HG03432 (cell line): ENCODE measurements around the gene SEC14L3.
"Not testable (repeated sequence)": the region's sequence is repeated elsewhere in the genome, so short reads cannot be mapped to it uniquely, and the experiment has no call there.

Experiments used
- ATAC-seq: cut with Tn5 transposase; IDR thresholded peaks from one replicate; pipeline ENCODE4 v1.9.1; 2021; ENCODE audit warnings: mild to moderate bottlenecking, moderate library complexity; ENCODE audit not compliant: unreplicated experiment

The SEC14L3 gene

DNA sequence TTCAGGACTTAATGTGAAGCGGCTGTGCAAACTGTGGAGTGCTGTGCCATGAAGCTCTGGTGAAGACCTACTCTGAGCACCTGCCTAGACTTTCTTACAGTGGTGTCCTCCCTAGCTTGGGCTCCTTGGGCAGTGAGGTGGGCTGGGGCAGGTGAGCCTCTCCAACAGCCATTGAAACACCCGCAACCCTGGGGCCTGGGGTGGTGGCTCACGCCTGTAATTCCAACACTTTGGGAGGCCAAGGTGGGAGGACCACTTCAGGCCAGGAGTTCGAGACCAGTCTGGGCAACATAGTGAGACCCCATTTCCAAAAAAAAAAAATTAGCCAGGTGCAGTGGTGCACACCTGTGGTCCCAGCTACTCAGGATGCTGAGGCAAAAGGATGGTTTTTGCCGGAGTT, 14.3 kb upstream of the SEC14L3 start:
- ATAC-seq: no peak

DNA sequence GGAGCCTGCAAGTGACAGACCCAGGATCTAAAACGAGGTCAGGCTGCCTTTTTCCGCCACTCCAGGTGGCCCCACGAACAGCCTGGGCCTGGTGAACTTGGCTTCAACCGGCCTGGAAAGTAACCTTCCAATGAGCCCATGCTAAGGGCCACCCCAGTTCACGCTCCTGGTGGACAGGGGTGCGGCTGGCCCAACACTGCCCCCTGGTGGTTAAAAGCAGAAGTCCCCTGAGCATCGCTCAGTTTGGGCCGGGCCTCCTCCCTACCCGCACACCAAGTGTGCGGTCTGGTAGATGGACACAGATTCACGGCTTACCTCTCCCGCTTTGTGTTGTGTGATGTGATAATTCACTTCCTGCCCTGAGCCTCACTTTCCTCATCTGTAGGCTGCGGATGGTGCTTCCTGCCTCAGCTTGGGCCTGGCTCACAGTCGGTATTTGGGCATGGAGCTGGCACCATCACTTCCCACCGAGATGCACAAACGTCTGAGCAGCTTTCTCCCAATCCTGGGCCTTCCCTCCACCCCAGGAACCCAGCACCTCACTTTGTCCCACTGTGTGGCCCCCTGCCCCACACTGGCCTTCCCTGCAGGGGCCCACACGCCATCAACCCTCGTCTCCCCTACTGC, 13.7 kb upstream of the SEC14L3 start:
- ATAC-seq: no peak

DNA sequence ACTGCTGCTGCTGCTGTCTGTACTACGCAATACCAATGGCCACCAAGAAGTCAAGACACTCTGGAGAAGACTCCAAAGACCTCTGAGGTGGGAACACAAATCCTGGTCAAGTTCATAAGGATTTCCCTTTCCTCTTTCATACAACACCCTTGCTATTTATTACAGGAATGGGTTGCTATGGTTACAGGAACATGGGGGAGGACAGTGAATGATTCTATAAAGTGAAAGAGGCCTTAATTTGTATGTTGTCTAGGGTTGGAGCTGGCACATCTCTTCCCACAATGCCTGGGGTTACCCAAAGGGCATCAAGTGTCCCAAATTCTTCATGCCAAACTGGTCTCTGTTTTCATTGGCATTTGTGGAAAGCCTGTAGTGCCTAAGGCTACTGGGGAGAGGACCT, 11.4 kb upstream of the SEC14L3 start:
- ATAC-seq: no peak

DNA sequence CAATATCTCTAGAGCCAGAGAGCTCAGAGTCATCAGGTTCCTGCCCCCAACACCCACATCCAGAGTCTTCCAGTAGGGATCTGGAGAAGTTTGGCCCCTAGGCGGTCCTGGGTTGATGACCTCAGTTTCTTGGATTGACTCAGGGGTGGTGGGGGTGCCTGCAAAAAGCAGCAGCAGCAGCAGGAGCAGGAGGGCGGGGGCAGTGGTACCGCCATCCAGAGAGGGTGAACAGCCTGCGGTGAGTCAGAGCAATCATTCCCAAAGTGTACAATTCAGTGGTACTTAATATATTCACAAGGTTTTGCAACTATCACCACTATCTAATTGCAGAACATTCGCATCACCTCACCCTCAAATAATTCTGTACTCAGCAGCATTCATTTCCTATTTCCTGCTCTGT, 9.9 kb upstream of the SEC14L3 start:
- ATAC-seq: no peak

DNA sequence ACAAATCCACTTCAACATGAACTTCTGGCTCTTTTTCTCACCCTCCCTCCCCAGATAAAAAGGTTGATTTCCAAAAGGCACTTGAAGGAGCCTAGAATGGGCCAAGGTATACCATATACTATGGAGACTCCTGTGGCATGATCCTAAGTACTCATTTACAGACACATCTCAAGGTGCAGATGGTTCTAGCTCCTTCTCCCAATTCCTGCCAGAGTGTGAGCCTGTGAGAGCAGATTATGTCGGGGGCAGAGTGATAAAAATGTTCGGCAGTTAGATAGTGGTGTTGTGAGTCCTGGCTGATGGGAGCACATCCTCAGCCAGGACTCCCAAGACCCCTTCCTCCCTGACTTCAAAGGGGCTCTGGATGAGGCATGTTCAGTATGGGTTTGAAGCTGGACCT, 8.2 kb upstream of the SEC14L3 start:
- ATAC-seq: no peak

DNA sequence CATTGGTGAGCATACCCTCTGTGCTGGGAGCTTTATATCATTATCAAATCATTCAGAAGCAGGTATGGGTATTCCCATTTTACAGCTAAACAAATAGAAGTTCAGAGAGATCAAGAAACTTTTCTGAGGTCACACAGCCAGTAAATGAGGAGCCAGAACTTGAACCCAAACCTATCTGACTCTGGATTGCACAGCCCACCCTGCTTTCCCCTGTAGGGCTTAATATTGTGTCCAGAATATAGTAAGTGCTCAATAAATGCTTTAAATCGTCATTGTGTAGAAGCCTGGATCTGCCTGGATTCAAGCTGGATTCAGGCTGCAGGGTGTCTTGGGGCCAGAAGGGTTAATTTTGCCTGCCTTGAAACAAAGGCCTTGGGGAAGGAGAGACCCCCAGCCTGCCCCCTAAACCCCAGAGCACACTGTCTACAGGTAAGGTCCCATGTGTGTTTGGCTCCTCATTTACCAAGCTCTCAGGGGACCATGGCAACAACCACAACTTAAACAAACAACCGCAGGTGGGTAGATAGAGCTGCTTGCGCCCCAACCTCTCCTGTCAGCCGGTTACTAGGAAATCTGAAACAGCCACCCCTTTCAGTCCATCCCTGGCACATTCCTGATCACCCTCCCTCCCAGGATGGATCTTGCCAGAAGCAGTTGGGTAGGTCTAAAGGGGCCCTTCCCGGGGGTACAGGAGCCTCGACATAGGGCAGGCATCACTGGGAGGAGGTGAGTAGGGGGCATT, 3.0 kb upstream of the SEC14L3 start:
- no peak for ATAC-seq

DNA sequence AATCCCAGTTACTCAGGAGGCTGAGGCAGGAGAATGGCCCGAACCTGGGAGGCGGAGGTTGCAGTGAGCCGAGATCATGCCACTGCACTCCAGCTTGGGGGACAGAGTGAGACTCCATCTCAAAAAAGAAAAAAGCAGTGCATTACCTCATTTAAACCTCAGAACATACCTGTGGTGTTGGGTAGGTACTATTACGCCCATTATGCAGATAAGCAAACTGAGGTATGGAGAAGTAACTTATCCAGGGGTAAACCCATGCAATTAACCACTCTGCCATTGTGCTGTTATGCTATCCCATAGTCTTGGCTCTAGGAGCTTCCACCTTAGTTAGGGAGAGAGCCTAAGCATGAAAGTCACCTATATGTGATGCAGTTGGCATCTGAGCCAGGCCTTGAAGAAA, 2.3 kb upstream of the SEC14L3 start:
- ATAC-seq: no peak

DNA sequence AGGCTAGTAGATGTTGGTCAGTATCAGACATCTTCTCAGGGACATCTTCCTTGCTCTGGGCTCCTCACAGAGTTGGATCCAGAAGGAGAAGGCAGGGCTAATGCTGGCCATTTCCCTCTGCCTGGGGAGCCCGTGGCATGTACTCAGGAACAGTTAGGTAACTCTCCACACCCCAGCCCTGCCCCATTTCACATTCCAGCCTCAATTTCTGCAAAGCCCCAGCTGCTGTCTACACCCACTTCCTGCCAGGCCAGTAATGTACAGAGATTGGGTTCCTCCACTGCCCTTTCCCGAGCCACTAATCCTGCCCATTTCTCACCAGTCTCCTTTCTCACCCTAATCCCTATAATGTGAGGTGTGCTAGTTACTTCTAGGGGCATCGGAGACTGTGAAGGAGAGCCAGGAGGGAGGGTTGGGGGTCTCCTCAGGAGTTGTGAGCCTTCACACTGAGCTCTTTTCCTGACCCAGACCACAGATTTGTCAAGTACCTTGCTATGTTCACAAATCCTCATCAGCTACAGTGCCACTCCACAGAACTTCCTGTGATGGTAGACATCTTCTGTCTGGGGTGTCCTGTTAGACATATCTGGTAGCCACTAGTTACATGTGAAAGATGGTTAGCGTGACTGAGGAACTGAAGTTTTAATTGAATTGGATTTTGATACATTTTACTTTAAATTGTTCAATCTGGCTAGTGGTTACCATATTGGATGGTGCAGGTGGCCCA, 1.3 kb upstream of the SEC14L3 start:
- no peak for ATAC-seq

DNA sequence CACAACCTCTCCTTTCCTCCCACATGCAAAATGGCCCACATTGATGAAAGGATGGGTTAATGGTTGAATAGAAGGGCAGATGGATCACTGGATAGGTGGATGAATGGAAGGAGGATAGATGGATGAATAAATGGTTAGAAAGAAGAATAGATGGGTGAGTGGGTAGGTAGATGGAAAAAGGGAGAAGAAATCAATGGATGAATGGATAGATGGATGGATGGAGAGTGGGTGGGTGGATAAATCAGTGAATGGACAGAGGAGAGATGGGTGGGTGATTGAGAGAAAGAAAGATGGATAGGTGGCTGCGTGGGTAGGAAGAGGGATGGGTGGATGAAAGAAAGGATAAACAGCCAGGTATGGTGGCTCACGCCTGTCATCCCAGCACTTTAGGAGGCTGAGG, 1.2 kb downstream of the SEC14L3 start:
- no peak for ATAC-seq

DNA sequence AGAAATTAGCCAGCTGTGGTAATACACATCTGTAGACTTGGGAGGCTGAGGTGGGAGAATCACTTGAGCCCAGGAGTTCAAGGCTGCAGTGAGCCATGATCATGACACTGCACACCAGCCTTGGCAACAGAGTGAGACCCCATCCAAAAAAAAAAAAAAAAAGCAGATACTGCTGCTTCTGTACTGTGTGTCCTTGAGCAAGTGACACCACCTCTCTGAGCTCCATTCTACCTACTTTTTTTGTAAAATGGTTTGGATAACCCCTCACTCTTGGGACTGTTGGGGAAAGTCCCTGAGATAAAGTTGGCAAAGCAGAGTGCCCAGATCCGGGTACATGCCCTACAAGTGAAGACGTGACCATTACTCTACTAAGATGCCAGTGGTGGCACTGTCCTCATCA, 2.7 kb downstream of the SEC14L3 start:
- ATAC-seq: no peak

DNA sequence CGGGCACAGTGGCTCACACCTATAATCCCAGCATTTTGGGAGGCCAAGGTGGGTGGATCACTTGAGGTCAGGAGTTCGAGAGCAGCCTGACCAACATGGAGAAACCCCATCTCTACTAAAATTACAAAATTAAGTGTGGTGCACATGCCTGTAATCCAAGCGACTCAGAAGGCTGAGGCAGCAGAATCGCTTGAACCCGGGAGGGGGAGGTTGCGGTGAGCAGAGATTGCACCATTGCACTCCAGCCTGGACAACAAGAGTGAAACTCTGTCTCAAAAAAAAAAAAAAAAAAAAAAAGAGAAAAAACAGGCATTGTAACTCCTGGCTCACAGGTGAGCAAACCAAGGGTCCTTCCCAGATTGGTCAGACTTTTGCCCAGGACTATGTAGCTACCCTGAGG, 11.3 kb downstream of the SEC14L3 start:
- not testable (repeated sequence) for ATAC-seq

DNA sequence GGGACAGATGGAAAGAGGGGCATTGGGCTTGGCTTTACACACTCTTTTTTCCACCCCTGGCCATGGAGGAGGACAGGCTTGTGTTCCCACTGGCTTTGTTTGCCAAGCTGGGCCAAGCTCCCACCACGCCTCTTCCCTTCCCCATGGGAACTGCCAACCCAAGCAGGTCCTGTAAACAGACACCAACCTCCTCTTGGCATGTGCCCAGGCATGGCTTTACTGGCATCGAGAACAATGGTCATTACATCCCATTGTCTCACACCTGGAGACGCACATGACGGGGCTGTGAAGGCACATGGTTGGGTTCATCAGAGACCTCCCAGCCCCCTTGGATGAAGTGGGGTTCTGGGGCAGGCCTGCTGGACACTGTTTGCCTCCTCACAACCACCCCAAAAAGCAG, 11.7 kb downstream of the SEC14L3 start:
- no peak for ATAC-seq

DNA sequence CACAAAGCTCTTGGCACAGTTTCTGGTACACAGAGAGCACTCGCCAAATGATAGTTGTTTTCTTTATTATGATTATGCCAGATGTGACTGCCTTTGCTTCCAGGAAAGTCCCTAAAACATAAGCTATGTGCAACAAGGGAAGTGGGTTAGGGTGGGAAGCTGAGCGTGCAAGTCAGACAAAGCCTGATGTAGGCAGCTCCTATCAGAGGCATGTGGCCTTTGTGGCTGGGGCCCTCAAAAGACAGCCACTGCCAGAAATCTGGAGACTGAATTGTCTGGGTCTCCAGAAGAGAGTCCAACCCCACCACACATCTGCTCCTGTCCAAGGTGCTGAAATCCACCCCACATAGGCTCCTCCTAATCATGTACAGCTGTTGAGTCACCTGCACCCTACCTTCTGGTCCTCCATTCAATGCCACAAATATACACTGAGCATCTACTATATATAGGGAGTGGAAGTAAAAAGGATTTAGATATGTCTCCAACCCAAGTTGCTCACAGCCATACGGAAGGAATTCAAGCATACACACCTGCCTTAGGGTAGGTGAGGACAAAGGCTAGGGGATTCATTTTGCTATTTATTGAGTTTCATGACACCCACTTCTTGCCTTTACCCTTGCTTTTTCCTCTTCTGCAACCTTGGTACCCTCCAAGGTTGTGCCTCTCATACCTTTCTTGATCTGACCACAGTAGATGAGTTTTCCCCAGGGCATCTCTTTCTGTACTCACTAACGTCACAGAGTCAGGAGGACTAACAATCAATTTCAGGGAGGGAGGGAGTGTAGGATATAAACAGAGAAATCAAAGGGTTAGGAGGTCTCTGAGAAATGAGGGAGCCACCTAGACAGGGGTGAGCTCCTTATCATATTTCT, 12.4 kb downstream of the SEC14L3 start:
- no peak for ATAC-seq

DNA sequence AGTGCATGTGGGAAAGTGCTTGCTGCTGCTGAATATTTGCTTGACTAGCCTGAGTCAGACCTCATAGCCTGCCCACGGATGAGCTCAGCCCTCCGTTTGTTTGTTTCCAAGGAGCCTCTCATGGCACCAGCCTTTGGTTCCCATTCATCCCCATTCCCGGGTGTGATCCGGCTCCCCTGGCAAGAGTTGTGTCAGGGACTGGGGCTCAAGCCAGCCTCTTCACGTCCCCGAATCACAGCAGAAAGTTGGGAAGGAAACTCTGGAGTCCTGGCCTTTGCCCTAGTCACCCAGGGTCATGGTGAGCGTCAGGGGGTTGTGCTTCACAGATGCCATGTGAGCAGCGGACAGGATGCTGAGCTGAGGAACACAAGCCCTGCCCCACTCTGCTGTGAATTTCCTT, 13.8 kb downstream of the SEC14L3 start:
- ATAC-seq: no peak

DNA sequence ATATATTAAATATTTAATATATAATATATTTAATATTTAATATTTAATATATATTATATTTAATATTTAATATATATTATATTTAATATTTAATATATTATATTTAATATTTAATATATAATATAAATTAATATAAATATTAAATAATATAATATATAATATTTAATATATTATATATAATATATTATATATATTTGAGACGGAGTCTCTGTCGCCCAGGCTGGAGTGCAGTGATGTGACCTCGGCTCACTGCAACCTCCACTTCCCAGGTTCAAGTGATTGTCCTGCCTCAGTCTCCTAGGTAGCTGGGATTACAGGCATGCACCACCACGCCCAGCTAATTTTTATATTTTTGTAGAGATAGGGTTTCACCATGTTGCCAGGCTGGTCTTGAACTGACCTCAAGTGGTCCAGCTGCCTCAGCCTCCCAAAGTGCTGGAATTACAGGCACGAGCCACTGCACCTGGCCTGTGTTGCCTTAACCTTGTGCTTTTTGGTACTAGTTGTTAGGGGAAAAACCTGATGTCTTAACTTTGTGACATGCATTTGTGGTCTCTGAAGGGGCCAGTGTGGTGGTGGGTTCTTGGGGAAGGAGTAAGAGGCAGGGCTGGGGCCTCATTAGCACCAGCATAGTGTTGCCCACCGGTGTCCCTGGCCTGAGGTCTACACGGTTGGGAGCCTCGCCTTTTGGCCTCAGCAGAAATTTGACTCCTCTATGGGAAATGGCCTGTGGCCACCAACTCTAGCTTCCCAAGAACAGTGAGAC, 16.6 kb downstream of the SEC14L3 start:
- no peak for ATAC-seq

DNA sequence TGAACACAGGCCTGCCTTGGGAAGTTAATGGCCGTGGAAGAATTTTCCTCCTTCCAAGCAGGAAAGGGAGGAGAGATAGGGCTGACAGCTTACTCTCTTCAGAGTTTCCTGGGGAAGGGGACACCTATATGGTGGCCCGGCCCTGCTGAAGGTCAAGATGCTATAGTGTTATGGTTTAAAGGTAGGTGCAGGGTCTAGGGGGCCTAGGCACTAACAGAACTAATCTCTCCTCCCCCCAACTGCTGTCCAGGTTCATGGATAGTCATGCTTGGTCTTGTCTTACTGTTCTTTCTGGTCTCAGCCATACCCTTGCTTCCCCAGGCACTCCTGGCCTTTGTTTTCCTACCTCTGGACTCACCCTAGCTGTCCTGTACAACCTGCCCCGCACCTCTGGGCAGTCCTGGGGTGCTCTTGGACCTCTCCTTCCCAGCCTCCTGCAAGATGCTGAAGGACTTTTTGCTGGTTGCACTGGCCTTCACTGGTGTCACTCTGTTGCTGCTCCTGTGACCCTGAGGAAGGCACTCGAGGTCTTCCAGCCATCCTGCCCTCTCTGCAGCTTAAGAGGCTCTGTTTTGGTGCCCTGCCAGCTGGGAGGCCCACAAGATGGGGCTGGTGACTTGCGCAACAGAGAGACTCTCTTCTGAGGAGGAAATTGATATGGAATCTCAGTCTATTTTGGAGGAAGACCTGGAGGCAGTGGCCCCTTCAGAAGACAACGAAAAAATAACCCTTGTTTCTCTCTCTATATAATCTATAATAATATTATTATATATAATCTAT, 17.9 kb downstream of the SEC14L3 start:
- no peak for ATAC-seq

DNA sequence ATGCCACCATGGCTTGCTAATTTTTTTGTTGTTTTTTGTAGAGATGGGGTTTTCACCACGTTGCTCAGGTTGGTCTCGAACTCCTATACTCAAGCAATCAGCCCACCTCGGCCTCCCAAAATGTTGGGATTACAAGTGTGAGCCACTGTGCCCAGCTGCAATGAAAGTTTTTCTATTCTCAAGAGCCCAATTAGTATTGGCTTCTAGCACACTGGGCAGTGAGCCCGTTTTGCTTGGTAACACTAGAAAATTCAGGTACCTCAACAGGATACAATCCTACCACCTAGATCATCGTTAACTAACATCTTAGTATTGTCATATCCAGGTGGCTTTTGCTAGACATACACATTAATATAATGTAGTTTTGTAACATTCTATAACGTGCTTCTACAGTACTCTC, 19.0 kb downstream of the SEC14L3 start:
- ATAC-seq: no peak

DNA sequence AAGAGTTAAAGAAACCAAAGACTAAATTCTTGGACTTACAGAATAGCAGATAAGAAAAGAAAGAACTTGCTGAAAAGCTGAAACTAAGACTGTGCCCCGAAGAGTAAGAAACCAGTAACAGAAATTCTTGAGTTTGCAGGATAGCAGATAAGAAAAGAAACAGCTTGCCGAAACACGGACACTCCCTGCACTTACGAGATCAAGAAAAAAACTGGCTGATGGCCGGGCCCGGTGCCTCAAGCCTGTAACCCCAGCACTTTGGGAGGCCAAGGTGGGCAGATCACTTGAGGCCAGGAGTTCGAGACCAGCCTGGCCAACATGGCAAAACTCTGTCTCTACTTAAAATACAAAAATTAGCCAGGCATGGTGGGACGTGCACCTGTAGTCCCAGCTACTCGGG, 20.3 kb downstream of the SEC14L3 start:
- not testable (repeated sequence) for ATAC-seq

DNA sequence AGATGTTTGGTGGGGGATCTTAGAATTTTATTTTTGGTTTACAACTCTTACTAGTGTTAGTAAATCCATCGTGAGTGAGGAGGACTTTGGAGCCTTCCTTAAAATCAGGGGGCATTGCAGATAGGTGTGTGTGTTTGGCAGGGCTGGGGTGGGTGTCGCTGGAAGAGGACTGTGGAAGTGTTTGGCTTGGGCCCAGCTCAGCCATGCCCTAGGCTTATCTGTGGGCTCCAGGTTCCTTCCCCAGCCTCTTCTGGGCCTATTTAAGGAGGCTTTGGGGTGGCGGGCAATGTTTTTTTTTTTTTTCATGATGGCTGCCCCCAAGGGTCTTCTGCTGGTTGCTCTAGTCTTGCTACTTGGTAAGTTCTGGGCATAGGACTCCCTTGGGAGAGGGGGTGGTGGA, 24.2 kb downstream of the SEC14L3 start:
- no peak for ATAC-seq
